Brain microvascular endothelial cell (primary cell): Measurements from ENCODE around the gene MACROD1.

Experiments
- DNase-seq: peaks from one replicate; pipeline ENCODE4 v3.0.0-alpha.2; 2020
- H3K27ac ChIP-seq: fragments of 250-450 bp; sonication (Bioruptor Pico); 2 replicates; pipeline ENCODE4 v1.5.1; 2020; ENCODE audit warnings: mild to moderate bottlenecking, moderate library complexity
- H3K27me3 ChIP-seq: fragments of 250-450 bp; sonication (Bioruptor Pico); replicated peaks from 2 replicates; pipeline ENCODE4 v1.5.1; 2020; ENCODE audit warnings: mild to moderate bottlenecking
- H3K36me3 ChIP-seq: fragments of 250-450 bp; sonication (Bioruptor Pico); replicated peaks from 2 replicates; pipeline ENCODE4 v1.5.1; 2020; ENCODE audit warnings: mild to moderate bottlenecking
- H3K4me3 ChIP-seq: 2 replicates; pipeline ENCODE4 v1.5.1; 2011; ENCODE audit warnings: low read depth, mild to moderate bottlenecking, control low read depth, low read length, moderate library complexity
- in situ Hi-C: cut with HindIII; loops from 2 replicates; pipeline ENCODE4 v1.10.0; 2017; ENCODE audit warnings: low sequenced_read_pairs, low pct_ligation_motif_present
- TF ChIP-seq, protein P1 (sequence below): IDR thresholded peaks from 2 replicates; pipeline ENCODE4 v1.5.1; 2011; ENCODE audit warnings: low read depth, mild to moderate bottlenecking, moderate library complexity, low read length, control low read depth, inconsistent platforms; ENCODE audit errors: missing control alignments

MACROD1 gene

DNA sequence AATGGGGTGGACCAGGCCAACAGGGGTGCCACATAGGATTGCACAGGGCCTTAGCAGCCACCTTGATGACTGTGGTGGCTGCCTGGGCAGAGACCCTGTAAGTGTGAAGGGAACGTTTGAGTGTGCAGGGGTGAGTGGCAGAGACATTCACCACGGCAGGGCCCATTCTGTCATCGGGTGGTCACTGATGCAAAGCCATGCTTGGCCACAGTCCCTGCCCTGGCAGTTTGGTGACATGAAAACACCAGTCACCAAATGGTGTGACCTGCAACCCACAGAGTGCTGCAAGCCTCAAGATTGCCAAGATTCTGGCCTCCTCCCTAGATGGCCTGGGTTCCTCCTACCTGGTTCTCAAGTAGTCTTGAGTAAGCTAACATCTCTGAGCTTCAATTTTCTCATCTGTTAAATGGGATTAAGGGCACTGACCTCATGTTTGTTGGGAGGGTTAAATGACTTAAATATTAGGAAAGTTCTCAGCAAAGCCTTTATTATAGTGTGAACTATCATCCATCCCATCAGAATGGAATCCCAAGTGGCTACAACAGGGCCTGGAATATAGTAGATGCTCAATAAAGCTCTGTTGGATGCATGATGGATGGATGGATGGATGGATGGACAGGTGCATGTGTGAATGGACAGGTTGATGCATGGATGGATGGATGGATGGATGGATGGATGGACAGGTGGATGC, 53.0 kb downstream of the MACROD1 start:
- TF ChIP-seq, protein P1, sequence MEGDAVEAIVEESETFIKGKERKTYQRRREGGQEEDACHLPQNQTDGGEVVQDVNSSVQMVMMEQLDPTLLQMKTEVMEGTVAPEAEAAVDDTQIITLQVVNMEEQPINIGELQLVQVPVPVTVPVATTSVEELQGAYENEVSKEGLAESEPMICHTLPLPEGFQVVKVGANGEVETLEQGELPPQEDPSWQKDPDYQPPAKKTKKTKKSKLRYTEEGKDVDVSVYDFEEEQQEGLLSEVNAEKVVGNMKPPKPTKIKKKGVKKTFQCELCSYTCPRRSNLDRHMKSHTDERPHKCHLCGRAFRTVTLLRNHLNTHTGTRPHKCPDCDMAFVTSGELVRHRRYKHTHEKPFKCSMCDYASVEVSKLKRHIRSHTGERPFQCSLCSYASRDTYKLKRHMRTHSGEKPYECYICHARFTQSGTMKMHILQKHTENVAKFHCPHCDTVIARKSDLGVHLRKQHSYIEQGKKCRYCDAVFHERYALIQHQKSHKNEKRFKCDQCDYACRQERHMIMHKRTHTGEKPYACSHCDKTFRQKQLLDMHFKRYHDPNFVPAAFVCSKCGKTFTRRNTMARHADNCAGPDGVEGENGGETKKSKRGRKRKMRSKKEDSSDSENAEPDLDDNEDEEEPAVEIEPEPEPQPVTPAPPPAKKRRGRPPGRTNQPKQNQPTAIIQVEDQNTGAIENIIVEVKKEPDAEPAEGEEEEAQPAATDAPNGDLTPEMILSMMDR = no peak
- H3K27me3 ChIP-seq = peaks cover 4% of the 10 kb centered on the region
- in situ Hi-C loops = no loop called here
- no peaks in the 10 kb centered on the region for H3K36me3 ChIP-seq
- no peak overlapping the region for H3K4me3 ChIP-seq
- no peak overlapping the region for H3K27ac ChIP-seq
- no peak for DNase-seq

DNA sequence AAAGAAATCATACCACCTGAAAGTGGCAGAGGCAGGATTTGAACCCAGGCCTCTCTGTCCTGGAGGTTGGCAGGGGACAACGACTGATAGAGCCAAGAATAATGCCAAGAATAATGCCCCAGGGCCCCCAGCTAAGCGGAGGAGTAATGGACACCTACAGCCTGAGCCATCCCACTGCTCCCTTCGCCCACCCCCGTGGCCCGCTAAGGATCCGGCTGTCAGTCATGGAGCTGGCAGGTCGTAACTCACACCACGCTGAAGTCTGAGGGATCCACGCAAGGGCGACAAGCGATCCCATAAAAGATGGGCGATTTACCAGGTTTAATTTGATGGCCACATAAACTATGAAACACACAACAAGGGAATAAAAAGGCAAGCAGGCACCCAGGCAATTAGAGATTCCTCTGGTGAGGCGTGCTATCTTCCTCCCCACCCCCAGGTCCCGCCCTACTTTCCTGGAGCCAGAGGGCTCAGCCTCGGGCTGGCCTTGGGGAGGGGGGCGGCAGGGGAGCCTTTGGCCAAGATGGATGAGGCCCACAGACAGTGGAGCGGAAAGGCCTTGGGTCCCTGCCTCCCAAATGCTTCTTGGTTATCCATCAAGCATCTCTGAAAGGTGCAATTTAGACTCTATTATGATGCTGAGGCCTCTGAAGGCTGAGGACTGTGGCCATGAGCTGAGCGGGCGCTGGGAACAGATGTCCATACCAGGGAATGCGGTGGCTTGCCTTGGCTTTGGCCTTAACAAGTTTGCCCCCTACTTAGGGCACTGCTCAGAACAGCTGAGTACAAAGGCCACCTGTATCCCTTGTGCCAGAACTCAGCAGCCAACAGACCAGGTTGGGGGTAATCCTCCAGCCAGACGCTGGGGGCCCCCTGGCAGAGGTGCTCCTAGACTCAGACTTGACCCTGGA, 55.2 kb downstream of the MACROD1 start:
- no peak for DNase-seq
- Histone ChIP-seq H3K27me3 (peaks cover 4% of the 10 kb centered on the region), H3K36me3 (no peaks in the 10 kb centered on the region), H3K4me3 (no peak overlapping the region), H3K27ac (no peak overlapping the region)
- TF ChIP-seq, protein P1 = no peak
- in situ Hi-C loops = no loop called here

DNA sequence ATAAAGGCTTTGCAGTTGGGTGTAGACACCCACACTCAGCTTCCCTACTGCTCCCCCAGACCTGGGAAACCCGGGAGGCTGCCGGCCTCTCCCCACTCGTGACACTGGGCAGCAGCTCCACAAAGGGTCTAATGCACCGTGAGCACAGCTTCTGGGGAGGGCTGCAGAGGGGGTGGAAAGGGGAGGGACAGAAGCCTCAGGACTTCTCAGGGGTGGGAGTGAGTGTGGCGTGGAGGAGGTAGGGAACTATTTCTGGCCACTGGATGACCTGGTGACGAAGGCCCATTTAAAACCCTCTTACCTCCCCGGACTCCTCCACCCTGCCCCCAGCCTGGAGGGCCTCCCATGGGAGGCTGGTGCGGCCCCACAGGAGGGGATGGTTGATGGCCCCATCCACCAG, 56.6 kb downstream of the MACROD1 start:
- H3K36me3 ChIP-seq = no peaks in the 10 kb centered on the region
- in situ Hi-C loops = no loop called here
- no peaks in the 10 kb centered on the region for H3K27me3 ChIP-seq
- TF ChIP-seq, protein P1 = no peak
- DNase-seq = no peak
- H3K27ac ChIP-seq = no peak overlapping the region
- H3K4me3 ChIP-seq = no peak overlapping the region

DNA sequence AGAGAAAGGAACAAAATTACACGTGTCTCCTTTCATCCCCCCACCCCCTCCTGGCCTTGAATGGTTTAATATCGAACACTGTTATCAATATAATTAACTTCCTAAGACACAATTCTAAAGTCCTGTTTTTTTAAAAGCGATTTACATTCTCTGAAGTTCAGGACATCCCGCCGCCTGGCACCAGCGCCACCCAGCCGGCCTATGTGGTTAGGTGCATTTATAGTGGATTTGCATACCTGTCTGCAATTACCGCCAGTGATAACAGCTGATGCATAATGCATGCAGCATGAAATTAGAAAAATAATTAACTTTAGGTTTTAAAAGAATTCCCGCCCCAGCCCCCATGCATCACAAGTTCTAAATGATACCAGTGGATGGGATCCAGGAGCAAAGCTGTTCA, 58.6 kb downstream of the MACROD1 start:
- H3K4me3 ChIP-seq = no peak overlapping the region
- in situ Hi-C loops = no loop called here
- H3K27me3 ChIP-seq = peaks cover 5% of the 10 kb centered on the region
- H3K27ac ChIP-seq = no peak overlapping the region
- TF ChIP-seq, protein P1 = no peak
- no peaks in the 10 kb centered on the region for H3K36me3 ChIP-seq
- no peak for DNase-seq

DNA sequence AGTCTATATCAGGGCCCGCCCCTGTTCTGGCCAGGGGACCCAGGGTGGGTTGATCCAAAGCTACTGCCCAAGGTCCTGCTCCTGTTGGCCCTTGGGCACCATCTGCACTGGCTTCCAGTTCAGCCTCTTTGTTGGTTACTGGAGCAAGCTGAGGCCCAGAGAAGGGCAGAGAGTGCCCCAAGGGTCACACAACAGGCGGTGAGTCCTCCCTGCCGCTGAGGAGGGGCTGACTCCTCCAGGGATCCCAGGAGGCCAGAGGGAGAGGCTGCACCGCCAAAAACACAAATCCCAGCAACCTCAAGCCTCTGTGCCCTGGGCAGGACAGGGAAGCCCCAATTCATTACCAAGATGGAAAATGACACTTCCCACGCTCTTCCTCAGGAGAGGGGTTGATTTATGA, 61.3 kb downstream of the MACROD1 start:
- peaks cover 21% of the 10 kb centered on the region for H3K27me3 ChIP-seq
- in situ Hi-C loops = no loop called here
- DNase-seq = no peak
- H3K4me3 ChIP-seq = no peak overlapping the region
- no peak overlapping the region for H3K27ac ChIP-seq
- TF ChIP-seq, protein P1 = no peak
- no peaks in the 10 kb centered on the region for H3K36me3 ChIP-seq
